HCT116 (cell line): ENCODE results near the gene PKP1. TPM values are rescaled to one million over a fixed set of nuclear protein-coding genes. Genes with fewer than 3 reads are reported as not detected.
A peak's percentile ranks its signal among the peaks of the same experiment; 100 is the strongest.

Experiments used
- ATAC-seq: fragments of 200-7000 bp; cut with Tn5 transposase; 2 replicates; pipeline ENCODE4 v1.9.1; 2020; ENCODE audit warnings: mild to moderate bottlenecking, moderate library complexity
- BruUV-seq: library from RNA; stranded (reverse); fragments of 400-500 nt; replicated peaks from 2 replicates; lab custom pipeline; 2021; lab: Mats Ljungman, UMichigan
- CTCF ChIA-PET: fragments of 300-600 bp; sonication (Branson Sonifier 250); formaldehyde crosslinking; loops from one replicate; lab custom pipeline; 2021; ENCODE audit warnings: antibody characterized with exemption; lab: Charles Lee
- POLR2A ChIA-PET: fragments of 300-600, 350-600 bp; sonication (Branson Sonifier 250); formaldehyde crosslinking; loops from one replicate; lab custom pipeline; 2021; ENCODE audit warnings: antibody characterized with exemption; lab: Charles Lee
- RAD21 ChIA-PET, 2 experiments: fragments of 300-600 bp; sonication (Branson Sonifier 250); formaldehyde crosslinking; loops; one replicate each; lab custom pipeline; 2023; ENCODE audit warnings: low total read pairs in 2 of 2; ENCODE audit not compliant: uncharacterized antibody in 2 of 2, unreplicated experiment in 2 of 2, low non-redundant PET in 1 of 2; lab: Charles Lee
- DNase-seq: peaks from one replicate; pipeline ENCODE4 v3.0.0-alpha.2; 2010; ENCODE audit warnings: low read depth, low spot score
- H2AFZ ChIP-seq: fragments of 200-600 bp; shearing (Covaris generic), sonication (generic); 2 replicates; pipeline ENCODE4 v1.6.1; 2017; ENCODE audit warnings: low read depth, mixed run types, mixed read lengths, antibody characterized with exemption, low read length; ENCODE audit not compliant: poor library complexity, severe bottlenecking
- H3K27ac ChIP-seq: 2 replicates; pipeline ENCODE4 v1.5.1; 2012; ENCODE audit warnings: low read depth, low read length
- H3K27me3 ChIP-seq: fragments of 200-600 bp; sonication (generic); 2 replicates; pipeline ENCODE4 v1.6.1; 2016; ENCODE audit warnings: mixed run types, low read length, mixed read lengths; ENCODE audit not compliant: insufficient read depth
- H3K36me3 ChIP-seq, 2 experiments: fragments of 200-500 bp in 1 of 2; fragments of 200-600 bp in 1 of 2; sonication (Bioruptor generic) in 1 of 2; sonication (generic) in 1 of 2; 2 replicates each; pipeline versions ENCODE4 v1.5.1 to v1.6.1; 2014 to 2016; ENCODE audit warnings: low read length in 2 of 2, inconsistent platforms in 1 of 2, mixed read lengths in 1 of 2, mixed run types in 1 of 2; ENCODE audit not compliant: insufficient read depth in 2 of 2, control insufficient read depth in 1 of 2
- H3K4me1 ChIP-seq, 2 experiments: fragments of 200-600 bp in 1 of 2; sonication (generic) in 1 of 2; 2 replicates each; pipeline versions ENCODE4 v1.5.1 to v1.6.1; 2012 to 2017; ENCODE audit warnings: low read length in 2 of 2, inconsistent platforms in 1 of 2, mild to moderate bottlenecking in 1 of 2, mixed read lengths in 1 of 2, mixed run types in 1 of 2, moderate library complexity in 1 of 2; ENCODE audit not compliant: insufficient read depth in 2 of 2, control insufficient read depth in 1 of 2
- H3K4me2 ChIP-seq: fragments of 200-600 bp; sonication (generic); 2 replicates; pipeline ENCODE4 v1.6.1; 2017; ENCODE audit warnings: mixed run types, low read length, mixed read lengths
- H3K4me3 ChIP-seq, 2 experiments: fragments of 200-600 bp in 1 of 2; sonication (generic) in 1 of 2; replicated peaks in 1 of 2; 2 replicates each; pipeline ENCODE4 v1.5.1; 2011 to 2016; ENCODE audit warnings: low read length in 2 of 2, control low read depth in 1 of 2, low read depth in 1 of 2, mild to moderate bottlenecking in 1 of 2, mixed read lengths in 1 of 2, mixed run types in 1 of 2
- H3K79me2 ChIP-seq: fragments of 200-600 bp; sonication (generic); 2 replicates; pipeline ENCODE4 v1.6.1; 2017; ENCODE audit warnings: mild to moderate bottlenecking, mixed run types, low read length, moderate library complexity, mixed read lengths; ENCODE audit not compliant: insufficient read depth
- H3K9ac ChIP-seq: fragments of 200-600 bp; sonication (generic); 2 replicates; pipeline ENCODE4 v1.6.1; 2016; ENCODE audit warnings: low read length, mixed read lengths
- H3K9me2 ChIP-seq: fragments of 200-600 bp; sonication (generic), shearing (Covaris generic); 2 replicates; pipeline ENCODE4 v1.6.1; 2017; ENCODE audit warnings: mixed run types, mild to moderate bottlenecking, moderate library complexity; ENCODE audit not compliant: insufficient read depth
- H3K9me3 ChIP-seq, 2 experiments: fragments of 200-500 bp in 1 of 2; fragments of 200-600 bp in 1 of 2; sonication (Bioruptor generic) in 1 of 2; sonication (generic) in 1 of 2; 2 replicates each; pipeline ENCODE4 v1.6.1; 2014 to 2017; ENCODE audit warnings: low read length in 2 of 2, mixed read lengths in 2 of 2, inconsistent platforms in 1 of 2, low read depth in 1 of 2, mild to moderate bottlenecking in 1 of 2, mixed run types in 1 of 2, moderate library complexity in 1 of 2; ENCODE audit not compliant: control insufficient read depth in 1 of 2, insufficient read depth in 1 of 2
- H4K20me1 ChIP-seq: fragments of 200-600 bp; sonication (generic), shearing (Covaris generic); 2 replicates; pipeline ENCODE4 v1.6.1; 2017; ENCODE audit warnings: mixed run types, mild to moderate bottlenecking, moderate library complexity; ENCODE audit not compliant: insufficient read depth
- CEBPB ChIP-seq: IDR thresholded peaks from 2 replicates; pipeline ENCODE4 v1.6.1; 2012; ENCODE audit warnings: low read depth
- ELF1 ChIP-seq: IDR thresholded peaks from 2 replicates; pipeline ENCODE4 v1.6.1; 2012; ENCODE audit warnings: low read depth, borderline replicate concordance
- FOSL1 ChIP-seq: IDR thresholded peaks from 2 replicates; pipeline ENCODE4 v1.6.1; 2012; ENCODE audit warnings: low read depth
- intact Hi-C: fragments of 100-400 bp; cut with micrococcal nuclease; formaldehyde crosslinking; loops from 2 replicates; pipeline ENCODE4 v1.10.0; 2022
- total RNA-seq: library from RNA; stranded (reverse); gene quantifications from one replicate; pipeline ENCODE4 v1.2.1, GENCODE V29; 2021; ENCODE audit not compliant: unreplicated experiment

PKP1 gene
- total RNA-seq, 1 experiment from 2014 or later = 0.07 TPM

DNA sequence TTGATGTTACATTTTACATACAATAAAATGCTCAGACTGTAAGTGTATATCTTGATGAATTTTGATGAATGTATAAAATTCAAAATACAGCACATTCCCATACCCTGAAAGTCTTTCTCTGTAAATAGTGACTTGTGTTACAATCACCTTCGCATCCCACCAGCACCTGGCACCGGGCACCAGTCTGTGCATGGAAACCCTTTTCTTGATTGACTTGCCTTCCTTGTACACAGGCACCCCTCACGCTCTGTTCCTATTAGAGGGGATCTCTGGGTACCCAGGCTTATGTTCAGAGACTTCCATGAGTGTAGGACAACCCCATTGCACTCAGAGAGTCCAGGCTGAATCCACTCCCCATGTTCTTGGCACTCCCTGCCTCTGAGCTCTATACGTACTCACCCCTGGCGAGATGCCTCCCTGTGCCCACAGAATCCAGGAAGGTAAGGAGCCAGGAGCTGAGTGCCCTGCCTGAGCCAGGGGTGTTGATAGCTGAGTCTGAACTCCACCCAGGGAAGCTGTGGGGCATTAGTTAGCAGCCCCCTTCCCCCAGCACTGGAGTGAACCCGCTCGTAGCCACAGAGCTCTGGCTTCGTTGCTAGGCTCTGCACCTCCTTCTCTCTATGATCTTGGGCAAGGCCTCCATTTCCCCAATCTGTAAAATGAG lies 22.5 kb upstream of the PKP1 start:
- no TSS peak for BruUV-seq
- RAD21 ChIA-PET = no interaction called here
- Histone ChIP-seq H4K20me1 (no peaks in the 10 kb centered on the region), H3K79me2 (no peaks in the 10 kb centered on the region), H2AFZ (no peak overlapping the region), H3K27me3 (no peaks in the 10 kb centered on the region), H3K9me2 (no peaks in the 10 kb centered on the region), H3K9ac (peak overlapping the region; percentile 65; the same call in 1 of the 2 replicates), H3K4me1 (peaks cover 15 to 25% of the 10 kb centered on the region in 2 experiments), H3K27ac (no peak overlapping the region), H3K36me3 (no peaks in the 10 kb centered on the region), H3K4me2 (peak overlapping the region; percentile 100), H3K9me3 (no peaks in the 10 kb centered on the region), H3K4me3 (peak overlapping the region in 1 of 2 experiments; percentile 66; a peak in 2 of 4 replicates)
- TF ChIP-seq CEBPB = no peak
- DNase-seq = no peak
- CTCF ChIA-PET = interaction anchor here (1.2 to 3.4 kb wide), 3 partner anchors 47 to 101 kb away, joined by 4 to 31 read pairs (median 22); no protein-coding TSS in a partner anchor
- POLR2A ChIA-PET = interaction anchor here (1.0 to 1.5 kb wide), 3 partner anchors 14 to 114 kb away, joined by 5 read pairs; no protein-coding TSS in a partner anchor
- intact Hi-C loops = no loop called here
- no peak for ATAC-seq

DNA sequence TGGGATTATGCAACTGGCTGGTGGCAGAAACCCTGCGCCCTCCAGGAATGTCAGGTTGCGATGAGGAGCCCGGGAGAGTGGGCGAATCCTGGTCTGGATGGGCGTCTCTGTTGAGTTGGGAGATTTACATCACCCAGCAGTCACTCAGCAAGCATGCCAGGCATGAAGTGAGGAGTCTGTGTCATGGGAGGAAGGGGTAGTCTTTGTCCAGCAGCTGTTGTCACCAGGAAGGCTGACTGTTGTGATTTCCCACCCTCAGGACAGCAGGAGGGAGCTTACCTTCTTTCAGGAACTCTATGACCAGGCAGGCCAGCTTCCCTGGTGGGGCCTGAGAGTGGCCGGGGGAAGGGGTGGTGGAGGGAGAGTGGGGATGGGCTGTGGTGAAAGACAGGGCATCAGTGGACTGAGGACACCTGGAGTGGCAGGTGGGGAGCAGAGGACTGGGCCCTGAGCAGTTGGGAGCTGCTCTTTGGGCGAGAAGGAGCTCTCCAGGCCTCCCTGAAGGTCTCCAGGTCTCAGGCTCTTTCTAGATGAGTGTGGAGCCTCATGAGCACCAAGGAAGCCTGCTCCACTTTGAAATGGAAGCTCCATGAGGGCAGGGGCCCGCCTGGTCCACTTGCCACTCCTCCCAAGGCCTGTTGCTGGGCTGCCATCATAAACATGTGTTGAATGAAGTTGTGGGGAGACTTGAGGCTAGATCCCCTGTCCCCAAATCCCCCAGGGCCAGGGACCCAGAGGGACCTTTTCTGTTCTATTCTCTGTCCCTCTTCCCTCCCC lies 21.3 kb upstream of the PKP1 start:
- Histone ChIP-seq H3K9me3 (no peaks in the 10 kb centered on the region), H3K4me2 (no peak overlapping the region), H4K20me1 (no peaks in the 10 kb centered on the region), H3K27me3 (no peaks in the 10 kb centered on the region), H3K27ac (no peak overlapping the region), H3K4me1 (peaks cover 15 to 35% of the 10 kb centered on the region in 2 experiments), H3K4me3 (no peak overlapping the region), H3K36me3 (no peaks in the 10 kb centered on the region), H3K9ac (no peak overlapping the region), H3K9me2 (no peaks in the 10 kb centered on the region), H3K79me2 (no peaks in the 10 kb centered on the region), H2AFZ (no peak overlapping the region)
- DNase-seq (no peak), ATAC-seq (no peak)
- ChIA-PET CTCF (interaction anchor here (0.6 to 1.7 kb wide), 3 partner anchors 13 to 86 kb away, joined by 3 to 8 read pairs (median 4); no protein-coding TSS in a partner anchor), POLR2A (interaction anchor here (1.3 kb wide), 1 partner anchor 15 kb away, joined by 3 read pairs; no protein-coding TSS in a partner anchor), RAD21 (no interaction called here)
- no peak for TF ChIP-seq FOSL1
- no peak for TF ChIP-seq ELF1
- no TSS peak for BruUV-seq
- intact Hi-C loops = no loop called here
